Suprapubic skin (tissue), 4 donors: ENCODE results near the gene STH. TPM values are rescaled to one million over a fixed set of nuclear protein-coding genes. Genes with fewer than 3 reads are reported as not detected.
A peak's percentile ranks its signal among the peaks of the same experiment; 100 is the strongest.

Experiments used
- DNase-seq, 2 donors: peaks; one replicate each; pipeline ENCODE4 v3.0.0-alpha.2; 2019; ENCODE audit warnings: low spot score in 2 of 2
- H3K27ac ChIP-seq: fragments of 200-600 bp; sonication (generic); one replicate; pipeline ENCODE4 v1.5.1; 2019
- H3K27me3 ChIP-seq: fragments of 200-600 bp; sonication (generic); one replicate; pipeline ENCODE4 v1.5.1; 2019
- H3K36me3 ChIP-seq: fragments of 200-600 bp; sonication (generic); one replicate; pipeline ENCODE4 v1.5.1; 2019
- H3K4me1 ChIP-seq: fragments of 200-600 bp; sonication (generic); one replicate; pipeline ENCODE4 v1.5.1; 2019
- H3K4me3 ChIP-seq: fragments of 200-600 bp; sonication (generic); one replicate; pipeline ENCODE4 v1.5.1; 2019; ENCODE audit warnings: mild to moderate bottlenecking
- H3K9me3 ChIP-seq: fragments of 200-600 bp; sonication (generic); one replicate; pipeline ENCODE4 v1.5.1; 2019
- EP300 ChIP-seq: sonication (generic); formaldehyde crosslinking; IDR thresholded peaks from one replicate; pipeline ENCODE4 v1.6.1; 2017; ENCODE audit warnings: antibody characterized with exemption
- POLR2A ChIP-seq, 2 donors: fragments of 450-650 bp; IDR thresholded peaks; one replicate each; pipeline ENCODE4 v1.6.1; 2017; ENCODE audit warnings: antibody characterized with exemption in 2 of 2, mild to moderate bottlenecking in 2 of 2, moderate library complexity in 2 of 2
- POLR2AphosphoS5 ChIP-seq, 3 donors: sonication (generic); formaldehyde crosslinking; IDR thresholded peaks; one replicate each; pipeline ENCODE4 v1.6.1; 2017; ENCODE audit warnings: antibody characterized with exemption in 3 of 3
- WGBS: methylation state at CpG from one replicate; pipeline ENCODE4 v1.1.5; 2018; 5-methylcytosine and 5-hydroxymethylcytosine counted together
- total RNA-seq, 4 donors: library from RNA; depleted of rRNA; stranded (reverse); fragments of >200 nt; gene quantifications; one replicate each; pipeline ENCODE4 v1.1.0, GENCODE V29; 2016
- TF ChIP-seq, protein P1 (sequence below), 2 donors: fragments of 200-600 bp in 1 of 2; fragments of 450-650 bp in 1 of 2; sonication (generic) in 1 of 2; IDR thresholded peaks; one replicate each; pipeline ENCODE4 v1.5.1; 2016 to 2019; ENCODE audit warnings: antibody characterized with exemption in 2 of 2, mild to moderate bottlenecking in 1 of 2, moderate library complexity in 1 of 2

STH gene
- total RNA-seq, 4 donors from 2014 or later, result not detected

DNA sequence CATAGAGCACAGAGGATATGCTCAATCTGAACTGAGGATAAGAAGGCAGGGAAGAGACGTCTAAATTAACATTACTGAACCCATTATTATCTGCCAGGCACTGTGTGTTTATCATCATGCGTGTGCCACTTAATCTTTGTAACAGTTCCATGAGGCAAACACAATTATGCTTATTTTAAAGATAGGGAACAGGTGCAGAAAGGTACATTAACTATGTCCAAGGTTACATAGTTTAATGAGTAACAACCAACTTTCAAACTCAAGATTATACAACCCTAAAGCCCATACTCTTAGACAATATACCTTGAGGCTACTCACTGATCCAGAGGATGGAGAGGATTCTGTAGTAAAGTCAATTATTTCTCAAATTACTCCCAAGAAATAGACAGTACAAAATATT lies 43.2 kb downstream of the STH start:
- H3K36me3 ChIP-seq, result peaks cover 49% of the 10 kb centered on the region
- no peaks in the 10 kb centered on the region for H3K27me3 ChIP-seq
- TF ChIP-seq POLR2A (IDR thresholded peaks at IDR 0.05), result no peak
- TF ChIP-seq, protein P1, sequence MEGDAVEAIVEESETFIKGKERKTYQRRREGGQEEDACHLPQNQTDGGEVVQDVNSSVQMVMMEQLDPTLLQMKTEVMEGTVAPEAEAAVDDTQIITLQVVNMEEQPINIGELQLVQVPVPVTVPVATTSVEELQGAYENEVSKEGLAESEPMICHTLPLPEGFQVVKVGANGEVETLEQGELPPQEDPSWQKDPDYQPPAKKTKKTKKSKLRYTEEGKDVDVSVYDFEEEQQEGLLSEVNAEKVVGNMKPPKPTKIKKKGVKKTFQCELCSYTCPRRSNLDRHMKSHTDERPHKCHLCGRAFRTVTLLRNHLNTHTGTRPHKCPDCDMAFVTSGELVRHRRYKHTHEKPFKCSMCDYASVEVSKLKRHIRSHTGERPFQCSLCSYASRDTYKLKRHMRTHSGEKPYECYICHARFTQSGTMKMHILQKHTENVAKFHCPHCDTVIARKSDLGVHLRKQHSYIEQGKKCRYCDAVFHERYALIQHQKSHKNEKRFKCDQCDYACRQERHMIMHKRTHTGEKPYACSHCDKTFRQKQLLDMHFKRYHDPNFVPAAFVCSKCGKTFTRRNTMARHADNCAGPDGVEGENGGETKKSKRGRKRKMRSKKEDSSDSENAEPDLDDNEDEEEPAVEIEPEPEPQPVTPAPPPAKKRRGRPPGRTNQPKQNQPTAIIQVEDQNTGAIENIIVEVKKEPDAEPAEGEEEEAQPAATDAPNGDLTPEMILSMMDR (IDR thresholded peaks at IDR 0.05), result no peak
- no peak for TF ChIP-seq EP300
- TF ChIP-seq POLR2AphosphoS5 (IDR thresholded peaks at IDR 0.05), result no peak
- WGBS, result 92% methylated on average over 2 of the region's 2 CpGs
- no peaks in the 10 kb centered on the region for H3K9me3 ChIP-seq
- H3K4me3 ChIP-seq, result no peak overlapping the region
- H3K27ac ChIP-seq, result no peak overlapping the region
- peaks cover 12% of the 10 kb centered on the region for H3K4me1 ChIP-seq
- DNase-seq, result no peak

DNA sequence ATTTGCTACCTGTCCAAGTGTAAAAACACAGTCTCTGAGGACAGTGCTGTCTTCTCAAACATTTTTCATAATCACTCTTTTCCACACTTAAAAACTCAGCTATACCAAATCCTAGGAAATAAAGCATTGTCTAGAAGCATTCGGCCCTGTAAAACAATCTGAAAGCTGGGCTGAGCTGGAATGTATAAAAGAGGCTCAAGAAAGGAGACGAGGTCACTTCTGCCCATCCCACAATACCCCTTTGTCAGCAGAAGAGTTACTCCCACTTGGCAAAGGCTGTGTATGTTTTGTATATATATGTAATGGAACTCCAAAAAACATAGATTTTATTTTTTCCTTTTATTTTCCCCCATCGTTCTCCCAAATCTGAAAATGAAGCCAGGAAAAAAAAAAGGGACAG lies 43.9 kb downstream of the STH start:
- no peak overlapping the region for H3K4me3 ChIP-seq
- 75% methylated on average over 3 of the region's 3 CpGs for WGBS
- H3K27me3 ChIP-seq, result no peaks in the 10 kb centered on the region
- no peaks in the 10 kb centered on the region for H3K9me3 ChIP-seq
- no peak overlapping the region for H3K27ac ChIP-seq
- H3K36me3 ChIP-seq, result peaks cover 49% of the 10 kb centered on the region
- TF ChIP-seq POLR2AphosphoS5 (IDR thresholded peaks at IDR 0.05) (no peak), POLR2A (IDR thresholded peaks at IDR 0.05) (no peak)
- no peak for DNase-seq
- peaks cover 12% of the 10 kb centered on the region for H3K4me1 ChIP-seq

DNA sequence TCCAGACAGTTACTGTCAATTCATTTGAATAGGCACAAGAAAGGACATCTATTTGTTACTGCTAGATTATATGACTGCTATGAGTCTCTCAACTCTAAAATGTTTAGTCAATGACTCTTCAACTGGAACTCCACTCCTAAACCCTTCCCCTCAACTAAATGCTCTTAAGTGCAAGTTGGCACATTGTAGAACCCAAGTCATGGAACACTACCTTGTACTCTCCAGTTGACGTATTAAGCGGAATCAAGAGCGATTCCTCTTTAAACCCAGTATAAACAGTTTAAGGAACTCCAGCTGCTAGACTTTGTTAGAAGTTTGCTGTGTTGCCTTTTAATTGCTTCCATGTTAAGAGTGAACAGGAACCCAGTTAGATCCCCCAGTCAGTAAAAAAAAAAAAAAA lies 44.6 kb downstream of the STH start:
- peaks cover 49% of the 10 kb centered on the region for H3K36me3 ChIP-seq
- 90% methylated on average over 3 of the region's 3 CpGs for WGBS

DNA sequence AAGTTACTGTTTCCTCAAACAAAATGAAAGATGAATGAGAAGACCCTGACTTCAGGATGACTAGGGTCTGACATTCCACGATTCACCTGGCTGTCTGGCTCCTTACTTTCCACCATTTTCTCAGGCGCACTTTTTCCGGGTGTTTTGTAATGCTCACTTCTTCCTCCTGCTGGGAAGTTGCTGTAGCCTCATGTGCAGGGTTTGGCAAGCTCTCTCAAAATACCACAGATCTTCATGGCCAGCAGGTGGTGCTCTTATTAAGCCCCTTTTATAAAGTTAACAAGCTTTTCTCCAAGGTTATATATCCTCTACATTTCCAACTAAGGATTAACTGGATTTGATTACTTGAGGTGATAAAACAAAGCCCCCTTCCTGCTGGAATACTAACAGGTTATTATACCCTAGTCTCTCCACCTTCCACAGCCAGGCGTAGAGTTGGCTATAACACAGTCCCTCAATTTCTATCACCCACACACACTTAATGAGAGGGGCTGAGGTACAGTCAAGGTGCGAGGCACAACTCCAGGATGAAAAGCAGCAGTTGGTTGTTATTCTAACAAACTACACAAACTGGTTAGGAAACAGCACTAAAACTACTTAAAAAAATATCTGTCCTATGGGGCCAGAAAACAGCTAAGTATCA lies 45.4 kb downstream of the STH start:
- WGBS, result 43% methylated on average over 5 of the region's 5 CpGs
- Histone ChIP-seq H3K36me3 (peaks cover 46% of the 10 kb centered on the region), H3K4me1 (peaks cover 12% of the 10 kb centered on the region), H3K27ac (peak overlapping the region; percentile 39), H3K4me3 (no peak overlapping the region), H3K9me3 (no peaks in the 10 kb centered on the region), H3K27me3 (no peaks in the 10 kb centered on the region)
- peak in 1 of 2 donors; percentile 82 for DNase-seq
- TF ChIP-seq EP300, result no peak
- TF ChIP-seq, protein P1 (IDR thresholded peaks at IDR 0.05), result peak; percentile 81 to 89

More for the DNA sequence above, 44.6 kb downstream of the STH start:
- H3K27me3 ChIP-seq, result no peaks in the 10 kb centered on the region
- H3K4me1 ChIP-seq, result peaks cover 12% of the 10 kb centered on the region
- H3K4me3 ChIP-seq, result no peak overlapping the region
- no peak overlapping the region for H3K27ac ChIP-seq
- H3K9me3 ChIP-seq, result no peaks in the 10 kb centered on the region
- no peak for DNase-seq
- TF ChIP-seq POLR2AphosphoS5 (IDR thresholded peaks at IDR 0.05) (no peak), EP300 (no peak)
- TF ChIP-seq, protein P1 (IDR thresholded peaks at IDR 0.05), result no peak

DNA sequence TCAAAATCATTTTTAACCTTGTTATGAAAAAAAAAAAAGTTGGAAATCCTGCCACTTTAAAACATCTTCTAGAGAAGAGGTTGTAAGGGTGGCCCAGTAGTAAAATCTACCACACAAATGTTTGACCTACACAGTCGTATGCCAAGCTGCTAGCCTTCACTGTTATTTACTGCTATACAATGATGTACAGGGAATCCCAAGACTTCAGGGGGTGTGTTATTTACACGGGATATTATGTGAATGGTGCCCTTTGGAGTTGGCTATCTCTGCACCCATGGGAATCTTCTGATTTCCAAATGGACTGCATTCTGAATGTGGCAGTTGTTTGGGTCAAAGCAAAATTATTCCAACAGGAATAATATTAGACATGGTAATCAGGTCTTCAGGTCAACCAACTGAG lies 45.9 kb downstream of the STH start:
- Histone ChIP-seq H3K27ac (no peak overlapping the region), H3K36me3 (peaks cover 46% of the 10 kb centered on the region), H3K27me3 (no peaks in the 10 kb centered on the region), H3K4me3 (no peak overlapping the region), H3K4me1 (peaks cover 12% of the 10 kb centered on the region), H3K9me3 (no peaks in the 10 kb centered on the region)
- WGBS, result 47% methylated on average over 2 of the region's 2 CpGs
- no peak for TF ChIP-seq EP300
- TF ChIP-seq POLR2AphosphoS5 (IDR thresholded peaks at IDR 0.05), result no peak
- TF ChIP-seq, protein P1 (IDR thresholded peaks at IDR 0.05), result no peak
- TF ChIP-seq POLR2A (IDR thresholded peaks at IDR 0.05), result no peak
- DNase-seq, result no peak

DNA sequence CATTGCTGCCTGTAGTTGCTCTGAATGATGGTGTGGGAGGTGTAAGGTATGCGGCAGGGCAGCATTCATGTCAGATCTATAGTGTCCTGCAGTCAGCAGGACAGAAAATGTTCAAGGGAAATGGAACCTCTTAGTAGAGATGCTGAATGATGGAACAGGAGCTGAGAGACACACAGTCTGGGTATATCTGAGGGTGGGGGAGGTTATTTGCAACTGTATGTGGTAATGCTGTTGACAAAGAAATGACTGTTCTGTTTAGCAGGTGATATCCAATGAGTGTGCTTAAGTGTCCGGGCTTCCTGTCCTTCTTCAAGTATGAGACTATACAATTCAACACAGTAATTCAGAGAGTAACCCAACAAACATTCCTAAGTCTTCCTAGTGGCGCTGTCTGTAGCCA lies 46.6 kb downstream of the STH start:
- peaks cover 46% of the 10 kb centered on the region for H3K36me3 ChIP-seq
- DNase-seq, result no peak
- H3K9me3 ChIP-seq, result no peaks in the 10 kb centered on the region
- no peaks in the 10 kb centered on the region for H3K27me3 ChIP-seq
- peaks cover 12% of the 10 kb centered on the region for H3K4me1 ChIP-seq
- 85% methylated on average over 3 of the region's 3 CpGs for WGBS
- no peak overlapping the region for H3K4me3 ChIP-seq
- H3K27ac ChIP-seq, result no peak overlapping the region
- TF ChIP-seq POLR2AphosphoS5 (IDR thresholded peaks at IDR 0.05) (no peak), POLR2A (IDR thresholded peaks at IDR 0.05) (no peak), EP300 (no peak)
- TF ChIP-seq, protein P1 (IDR thresholded peaks at IDR 0.05), result no peak
